ENCODE results near the gene CERT1.
"Not testable (repeated sequence)": the region's sequence is repeated elsewhere in the genome, so short reads cannot be mapped to it uniquely, and the experiment has no call there.

CERT1 gene

GRCh38 chr5:75534734-75535133, 23.3 kb upstream of the CERT1 start:
- no peak for TF ChIP-seq CTCF (IDR thresholded peaks at IDR 0.05; ENCODE audit: low read depth, low read length)
- H3K4me3 ChIP-seq (ENCODE audit: low read depth, low read length) = no peak overlapping the region

- H3K4me3 ChIP-seq (ENCODE audit: low read depth, low read length) = not testable (repeated sequence)
Measured at GRCh38 chr5:75533716-75534115, 22.3 kb upstream of the CERT1 start.

GRCh38 chr5:75532190-75532589, 20.8 kb upstream of the CERT1 start:
- H3K4me3 ChIP-seq (ENCODE audit: low read depth, low read length) = no peak overlapping the region
- TF ChIP-seq CTCF (IDR thresholded peaks at IDR 0.05; ENCODE audit: low read depth, low read length) = no peak

- no peak overlapping the region for H3K4me3 ChIP-seq (ENCODE audit: low read depth, low read length)
Measured at GRCh38 chr5:75529185-75529584, 17.8 kb upstream of the CERT1 start.

GRCh38 chr5:75526070-75526469, 14.6 kb upstream of the CERT1 start:
- H3K4me3 ChIP-seq (ENCODE audit: low read depth, low read length) = no peak overlapping the region
- TF ChIP-seq CTCF (IDR thresholded peaks at IDR 0.05; ENCODE audit: low read depth, low read length) = no peak

More at GRCh38 chr5:75529185-75529584, 17.8 kb upstream of the CERT1 start:
- TF ChIP-seq CTCF (IDR thresholded peaks at IDR 0.05; ENCODE audit: low read depth, low read length) = no peak

- no peak for TF ChIP-seq CTCF (IDR thresholded peaks at IDR 0.05; ENCODE audit: low read depth, low read length)
- no peak overlapping the region for H3K4me3 ChIP-seq (ENCODE audit: low read depth, low read length)
Measured at GRCh38 chr5:75525344-75525743, 13.9 kb upstream of the CERT1 start.

GRCh38 chr5:75524591-75524990, 13.2 kb upstream of the CERT1 start:
- no peak overlapping the region for H3K4me3 ChIP-seq (ENCODE audit: low read depth, low read length)
- no peak for TF ChIP-seq CTCF (IDR thresholded peaks at IDR 0.05; ENCODE audit: low read depth, low read length)

- no peak for TF ChIP-seq CTCF (IDR thresholded peaks at IDR 0.05; ENCODE audit: low read depth, low read length)
- H3K4me3 ChIP-seq (ENCODE audit: low read depth, low read length) = no peak overlapping the region
Measured at GRCh38 chr5:75524071-75524470, 12.6 kb upstream of the CERT1 start.

Data from WI38 (cell line).